HG03135 (cell line): ENCODE results near the gene SPAG17.

Source experiments
- ATAC-seq: cut with Tn5 transposase; IDR thresholded peaks from one replicate; pipeline ENCODE4 v1.9.1; 2021; ENCODE audit warnings: mild to moderate bottlenecking, moderate library complexity; ENCODE audit not compliant: unreplicated experiment

Gene SPAG17

DNA sequence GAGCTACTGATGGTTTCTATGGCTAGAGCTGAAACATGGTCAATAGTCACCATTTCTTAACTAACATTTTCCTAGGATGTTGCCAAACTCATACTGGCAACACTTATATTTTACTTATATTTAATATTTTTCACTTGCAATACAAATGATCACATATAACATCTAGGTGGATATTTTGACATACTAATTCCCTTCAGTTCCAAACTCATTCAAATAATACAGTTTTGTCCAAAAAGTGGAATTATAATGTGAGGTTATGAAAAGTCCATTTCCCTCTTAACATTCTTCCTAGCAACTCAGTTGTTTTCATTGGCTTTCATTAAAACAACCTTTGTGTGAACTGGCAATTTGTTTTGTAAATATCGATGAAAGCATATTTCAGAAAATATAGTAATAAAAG, 16.0 kb downstream of the SPAG17 start:
- no peak for ATAC-seq

DNA sequence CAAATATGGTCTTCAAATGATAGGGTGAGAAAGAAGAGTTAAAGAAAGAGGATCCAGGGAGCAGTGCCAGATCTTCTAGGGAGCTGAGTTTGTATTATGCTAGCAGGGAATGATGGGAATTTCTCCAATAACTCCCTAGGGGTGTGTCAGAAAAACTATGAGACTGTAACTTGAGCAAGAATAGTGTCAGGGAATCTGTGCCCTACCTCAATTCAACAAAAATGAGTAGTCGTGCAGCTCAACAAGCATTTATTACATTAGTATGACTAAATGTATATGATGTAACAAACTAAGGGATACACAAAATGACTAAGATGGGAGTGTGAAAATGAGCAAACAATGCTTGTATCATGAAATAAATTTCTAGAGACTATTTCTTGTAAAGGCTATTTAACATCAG, 24.2 kb downstream of the SPAG17 start:
- no peak for ATAC-seq

DNA sequence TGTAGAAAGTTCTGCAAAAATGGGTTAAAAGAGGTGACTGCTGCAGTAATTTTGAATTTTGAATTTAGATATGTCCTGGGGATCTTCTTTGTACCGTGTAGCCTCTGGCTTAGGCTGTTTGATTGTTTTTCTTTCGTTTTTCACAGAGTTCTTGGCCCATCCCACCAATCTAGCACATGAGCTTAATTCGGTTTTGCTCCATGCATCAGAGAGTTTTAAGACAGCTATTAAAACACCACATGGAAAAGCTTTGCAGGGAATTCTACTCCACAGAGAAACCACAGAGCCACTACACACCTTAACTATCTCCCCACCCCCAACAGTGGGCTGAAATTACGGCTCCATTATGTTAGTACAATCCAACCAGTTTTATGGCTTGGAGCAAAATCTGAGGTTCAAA, 25.5 kb downstream of the SPAG17 start:
- ATAC-seq = no peak

DNA sequence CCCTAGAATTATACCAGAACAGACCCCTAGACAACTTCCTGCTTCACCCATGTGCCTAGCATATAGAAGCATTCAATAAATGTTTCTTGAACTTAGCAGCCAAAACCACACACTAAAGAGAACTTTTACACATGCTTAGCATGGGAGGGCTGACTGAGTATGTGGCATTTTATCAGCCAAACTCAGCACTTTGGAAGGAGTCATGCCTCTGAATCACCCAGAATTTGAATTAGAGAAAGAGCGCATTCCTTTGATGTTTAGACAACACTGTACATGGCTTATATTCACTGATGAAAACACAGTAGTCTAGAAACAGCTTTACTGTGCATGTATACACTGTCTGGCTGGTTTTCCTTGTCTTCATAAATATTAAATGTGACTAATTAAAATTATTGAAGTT, 26.1 kb downstream of the SPAG17 start:
- ATAC-seq = no peak

DNA sequence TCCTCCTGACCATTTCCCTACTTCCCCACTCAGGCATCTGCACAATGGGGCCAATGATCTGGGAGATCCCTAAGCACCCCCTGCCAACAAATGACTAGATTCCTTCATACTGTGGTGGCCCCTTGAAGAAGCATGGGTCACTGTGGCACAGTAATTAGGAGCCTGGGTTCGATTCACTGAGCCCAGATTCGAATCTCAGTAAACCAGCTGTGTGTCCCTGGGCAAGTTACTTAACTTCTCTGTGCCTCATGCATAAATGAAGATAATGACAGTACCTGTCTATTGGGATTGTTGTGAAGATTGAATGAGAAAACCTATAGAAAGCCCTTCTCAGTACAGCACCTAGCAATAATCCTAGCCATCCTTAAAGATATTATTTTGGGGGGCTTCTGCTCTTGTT, 27.5 kb downstream of the SPAG17 start:
- no peak for ATAC-seq

DNA sequence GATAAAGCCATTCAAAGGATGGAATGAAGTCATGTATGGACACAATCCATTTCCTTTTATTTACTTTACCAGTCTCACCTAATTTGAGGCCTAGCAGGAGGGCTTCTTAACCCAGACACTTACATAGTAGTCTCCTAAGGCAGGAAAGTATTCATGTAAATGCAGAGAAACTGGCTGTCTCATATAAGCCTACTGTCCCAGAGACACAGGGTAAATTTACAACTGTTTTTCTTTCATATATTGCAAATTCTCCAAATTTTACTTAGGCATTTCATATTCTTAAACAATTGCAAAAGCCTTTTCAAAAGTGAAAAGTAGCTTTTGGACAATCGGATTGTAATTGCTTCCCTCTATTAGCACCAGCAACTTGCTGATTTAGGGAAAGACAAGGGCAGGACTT, 29.9 kb downstream of the SPAG17 start:
- ATAC-seq = no peak

DNA sequence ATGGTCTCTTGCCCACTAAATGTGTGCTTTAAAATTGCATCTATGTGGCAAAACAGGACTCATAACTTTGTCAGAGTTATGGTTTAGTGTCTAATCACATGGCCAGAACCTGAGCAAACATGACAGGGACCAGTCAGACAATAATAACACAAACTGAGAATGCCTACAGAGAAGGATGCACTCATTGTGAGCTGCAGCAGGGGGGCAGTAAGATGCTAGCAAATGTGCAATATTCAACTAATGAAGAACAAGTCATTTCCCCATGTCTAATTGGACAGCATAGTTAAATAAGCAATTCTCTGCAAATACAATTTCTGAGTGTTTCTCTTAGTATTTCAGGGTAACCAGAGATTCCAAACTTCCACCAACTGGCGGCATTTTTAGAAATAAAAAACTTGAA, 30.8 kb downstream of the SPAG17 start:
- no peak for ATAC-seq

DNA sequence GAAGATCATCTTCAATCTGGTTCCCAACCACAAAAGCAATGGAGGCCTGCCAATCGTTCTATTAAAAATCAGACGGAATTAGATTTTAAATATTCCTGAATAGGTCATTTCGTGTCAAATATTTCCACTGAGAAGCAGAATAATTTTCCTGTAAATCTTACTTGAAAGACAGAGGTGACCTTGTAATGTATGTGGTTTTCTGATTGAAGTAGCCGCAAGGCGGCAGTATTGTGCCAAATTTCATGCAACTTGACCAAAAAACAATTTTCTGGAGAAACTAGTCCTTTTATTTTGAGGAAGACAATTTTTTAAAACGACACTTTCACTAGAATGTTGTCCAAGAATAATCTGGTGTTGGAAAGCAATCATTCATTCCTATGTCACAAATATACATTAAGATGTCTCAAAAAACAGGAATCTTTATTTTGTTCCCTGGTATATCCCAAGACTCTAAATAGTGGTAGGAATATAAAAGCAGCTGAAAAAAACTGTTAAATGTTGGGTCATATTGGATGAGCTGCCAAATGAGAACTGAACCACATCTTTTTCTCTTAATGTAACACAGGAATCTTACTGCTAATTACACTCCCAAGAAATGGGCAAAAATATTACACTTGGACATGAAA, 33.6 kb downstream of the SPAG17 start:
- ATAC-seq = no peak

DNA sequence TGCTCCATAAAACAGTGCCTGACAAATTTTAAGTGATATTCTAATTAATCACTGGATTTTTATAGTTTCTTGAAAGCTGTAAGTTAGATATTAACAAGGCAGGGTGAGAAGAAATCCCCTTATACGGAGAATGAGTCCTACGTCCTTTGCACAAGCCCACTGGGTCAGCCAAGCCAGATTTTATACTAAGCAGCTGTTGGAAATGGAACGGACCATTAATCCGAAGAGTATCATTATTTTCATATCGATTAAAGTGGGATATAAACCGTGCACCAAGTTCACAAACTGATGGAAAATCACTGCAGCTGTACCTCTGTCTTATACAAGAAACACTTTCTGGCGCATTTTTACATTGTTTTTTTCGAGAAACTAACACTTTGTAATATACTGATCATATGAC, 35.2 kb downstream of the SPAG17 start:
- ATAC-seq = no peak

DNA sequence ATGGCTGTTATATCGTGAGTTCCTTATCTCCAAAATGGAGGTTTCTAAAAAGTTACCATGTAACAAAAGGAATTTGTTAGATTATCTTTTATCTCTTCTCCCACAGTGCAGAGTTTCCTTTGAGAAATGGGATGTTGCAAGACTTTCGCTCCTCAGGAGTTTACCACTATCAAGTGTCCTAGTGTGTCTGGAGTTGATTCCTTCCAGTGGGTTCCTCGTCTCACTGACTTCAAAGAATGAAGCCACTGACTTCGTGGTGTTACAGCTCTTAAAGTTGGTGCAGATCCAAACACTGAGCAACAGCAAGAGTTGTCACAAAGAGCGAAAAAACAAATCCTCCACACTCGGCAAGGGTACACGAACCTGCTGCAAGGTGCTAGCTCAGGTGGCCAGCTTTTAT, 37.0 kb downstream of the SPAG17 start:
- ATAC-seq = no peak

DNA sequence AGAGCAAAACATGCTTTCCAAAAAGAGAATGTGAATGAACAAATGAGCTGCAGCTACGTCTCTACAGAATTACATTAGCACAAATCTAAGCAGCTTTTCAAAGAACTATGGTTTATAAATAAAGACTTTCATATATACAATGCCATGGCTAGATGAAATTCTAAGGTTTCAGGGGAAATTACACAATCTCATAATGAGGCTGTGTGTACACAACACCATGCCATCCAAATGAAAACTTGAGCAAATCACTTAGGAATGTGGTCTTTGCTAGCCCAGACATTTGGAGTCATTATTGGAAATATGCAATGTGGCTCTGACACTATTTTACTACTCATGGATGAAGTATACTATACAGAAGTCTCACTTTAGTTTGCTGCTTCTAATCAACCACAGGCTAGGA, 37.5 kb downstream of the SPAG17 start:
- no peak for ATAC-seq

DNA sequence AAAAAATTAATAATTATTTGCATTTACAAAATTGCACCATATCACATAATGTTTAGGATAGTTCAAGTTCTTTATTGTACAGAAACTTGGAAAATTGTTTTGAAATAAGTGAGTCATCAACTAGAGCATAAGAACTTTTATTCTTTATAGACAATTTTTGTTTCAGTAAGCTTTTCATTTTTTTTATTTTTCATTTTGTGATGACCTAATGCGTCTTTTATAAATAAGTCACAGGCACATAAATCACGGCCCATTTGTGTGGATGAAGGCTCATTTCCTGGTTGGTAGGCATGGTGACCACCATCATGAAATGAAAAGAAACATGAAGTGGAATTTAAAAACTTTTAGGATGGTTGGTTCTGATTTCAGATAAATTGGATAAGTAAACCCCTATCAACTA, 39.3 kb downstream of the SPAG17 start:
- no peak for ATAC-seq

DNA sequence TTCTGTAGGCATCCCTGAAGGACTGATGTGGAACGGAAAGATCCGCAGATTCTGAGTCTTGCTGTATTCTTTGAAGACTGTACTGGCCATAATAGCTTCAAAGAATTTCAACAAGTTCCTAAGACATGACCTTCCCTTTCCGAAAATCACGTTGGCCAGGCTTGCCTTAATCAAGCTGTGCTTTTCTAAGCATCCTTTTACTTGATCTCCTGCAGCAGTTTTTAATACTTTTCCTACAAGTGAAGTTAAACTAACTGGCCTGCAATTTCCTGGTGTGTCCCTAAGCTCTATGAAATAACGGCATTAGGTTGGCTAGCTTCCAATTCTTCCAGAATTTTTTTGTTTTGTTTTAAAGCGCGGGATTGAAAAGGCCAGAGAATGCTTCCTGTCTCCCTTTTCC, 40.3 kb downstream of the SPAG17 start:
- ATAC-seq = no peak

DNA sequence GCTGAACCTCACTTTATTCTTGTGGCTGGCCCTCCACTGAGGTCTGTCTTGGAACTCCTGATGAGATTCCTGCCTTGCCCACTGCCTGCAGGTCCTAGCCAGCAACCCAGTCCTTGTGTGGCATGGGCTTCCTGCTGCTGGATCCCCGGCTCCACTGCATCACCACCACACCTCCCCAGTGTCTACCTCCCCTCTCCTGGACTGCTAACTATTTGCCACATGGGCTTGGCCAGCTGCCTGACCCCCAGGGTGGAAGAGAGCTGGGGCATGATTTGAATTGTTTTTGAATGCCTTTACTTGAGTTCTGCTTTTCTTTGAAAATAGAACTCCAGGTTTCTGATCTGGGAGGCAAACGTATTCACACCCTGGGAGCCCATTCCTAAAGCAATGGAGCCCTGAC, 41.2 kb downstream of the SPAG17 start:
- no peak for ATAC-seq

DNA sequence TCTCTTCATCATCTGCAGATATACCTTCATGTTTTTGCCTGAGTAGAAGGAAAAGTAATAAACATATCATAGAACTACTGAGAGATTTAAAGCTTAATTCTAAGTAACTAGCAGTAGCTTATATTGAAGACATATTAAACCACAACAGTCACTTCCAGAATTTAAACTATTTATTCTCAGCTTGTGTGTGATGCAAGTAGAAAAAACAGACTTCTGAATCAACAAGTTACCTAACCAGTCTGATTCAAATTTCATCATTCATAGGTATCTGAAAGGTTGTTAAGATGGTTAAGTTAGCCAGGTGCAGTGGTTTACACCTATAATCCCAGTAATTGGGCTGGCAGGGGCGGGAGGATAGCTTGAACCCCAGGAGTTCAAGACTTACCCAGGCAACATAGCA, 41.9 kb downstream of the SPAG17 start:
- no peak for ATAC-seq

DNA sequence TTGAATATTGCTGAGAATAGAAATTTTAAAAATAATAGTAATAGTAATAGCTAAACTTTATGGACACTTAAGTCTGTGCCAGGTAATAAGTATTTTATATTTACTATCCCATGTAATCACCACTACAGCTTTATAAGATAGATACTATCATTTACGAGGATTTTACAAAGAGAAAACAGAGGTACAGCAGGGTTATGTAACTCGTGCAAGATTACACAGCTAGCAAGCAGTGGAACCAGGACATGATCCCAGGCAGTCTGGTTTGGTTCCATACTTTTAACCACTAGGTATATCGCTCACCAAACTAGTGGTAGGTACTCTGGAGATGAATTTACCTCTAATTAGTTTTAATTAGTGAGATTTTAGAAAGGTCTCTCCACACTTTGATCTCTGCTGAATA, 42.5 kb downstream of the SPAG17 start:
- ATAC-seq = no peak

DNA sequence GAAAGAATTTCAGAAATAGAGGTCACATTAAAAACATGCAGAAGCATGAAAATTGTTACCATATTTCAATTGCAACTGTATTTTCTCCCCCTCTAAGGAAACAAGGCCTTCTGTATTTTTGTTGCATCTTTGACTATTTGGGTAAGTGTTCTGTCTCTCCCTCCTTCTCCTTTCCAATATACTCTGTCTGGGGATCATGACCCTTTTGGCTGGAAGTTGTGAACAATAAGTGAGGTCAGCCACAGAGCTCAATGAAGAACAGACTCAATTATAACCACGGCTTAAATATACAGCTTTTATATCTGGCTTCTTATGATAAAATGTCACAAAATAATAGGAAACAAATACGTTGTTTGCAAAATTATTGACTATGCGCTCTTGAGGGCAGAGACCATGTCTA, 47.1 kb downstream of the SPAG17 start:
- no peak for ATAC-seq

DNA sequence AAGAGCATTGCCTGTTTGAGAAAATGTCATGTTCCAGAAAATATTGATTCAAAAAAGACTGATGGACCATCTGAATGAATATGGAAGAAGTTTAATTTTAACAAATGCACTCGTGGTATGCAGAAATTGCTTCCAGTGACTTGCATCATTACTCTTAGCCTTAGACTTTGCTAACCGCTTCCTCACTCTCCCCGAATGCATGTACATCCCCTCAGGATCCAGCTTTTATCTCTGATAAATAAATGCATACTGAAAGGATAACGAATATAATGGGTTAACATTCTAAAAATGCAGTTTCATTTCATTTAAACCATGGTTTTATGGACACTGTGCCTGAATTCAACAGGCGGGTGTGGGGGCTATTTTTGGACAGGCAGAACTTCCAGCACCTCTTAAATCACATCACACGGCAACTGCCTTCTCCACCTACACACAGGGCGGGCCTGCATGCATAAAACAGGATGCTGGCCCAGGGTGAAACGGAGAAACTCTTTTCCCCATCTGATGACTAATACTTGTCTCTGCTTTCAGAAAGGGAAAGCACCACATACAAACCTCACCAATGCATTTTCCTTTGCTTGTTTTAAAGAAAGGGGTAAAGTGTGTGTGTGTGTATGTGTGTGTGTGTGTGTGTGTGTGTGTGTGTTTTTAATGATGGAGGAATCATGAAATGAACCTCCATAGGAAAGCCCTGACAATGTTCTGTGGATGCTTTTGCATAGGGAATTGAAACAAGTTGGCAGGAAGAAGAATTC, 48.7 kb downstream of the SPAG17 start:
- ATAC-seq = peak; percentile 99

DNA sequence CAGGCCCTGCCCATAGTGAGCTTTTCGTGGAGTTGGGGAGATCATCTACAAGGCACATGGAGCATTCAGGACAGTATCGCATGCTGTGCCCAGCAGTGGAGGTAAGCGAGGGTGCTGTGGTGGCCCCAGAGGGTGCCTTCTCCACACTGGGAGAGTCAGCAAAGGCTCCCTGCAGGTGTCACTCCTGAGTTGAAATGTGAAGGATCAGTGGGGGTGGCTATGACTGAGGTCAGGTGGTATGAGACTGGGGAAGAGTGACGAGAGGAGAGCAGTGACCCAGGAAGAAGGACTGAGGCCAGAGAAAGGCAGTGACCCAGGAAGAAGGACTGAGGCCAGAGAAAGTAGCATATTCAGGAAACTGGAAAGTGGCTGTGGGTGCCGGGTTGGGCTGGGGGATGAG, 53.0 kb downstream of the SPAG17 start:
- no peak for ATAC-seq

DNA sequence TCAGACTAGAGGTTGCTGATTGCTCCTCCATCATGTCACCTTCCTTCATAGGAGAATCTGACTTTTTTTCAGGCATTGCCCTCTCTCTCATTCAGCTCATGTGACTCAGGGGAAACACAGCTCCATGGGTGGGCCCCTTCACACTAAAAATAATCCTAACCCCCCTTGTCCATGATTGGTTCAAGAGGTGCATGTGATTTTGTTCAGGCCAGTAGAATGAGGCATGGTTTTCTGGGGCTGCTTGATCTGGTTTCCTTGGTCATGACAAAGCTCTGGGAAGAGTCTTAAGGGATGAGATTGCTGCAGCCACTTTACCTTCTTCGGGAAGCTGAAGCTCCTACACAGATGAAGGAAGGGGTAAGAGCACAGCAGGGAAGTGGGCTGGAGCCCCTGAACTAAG, 56.3 kb downstream of the SPAG17 start:
- no peak for ATAC-seq

DNA sequence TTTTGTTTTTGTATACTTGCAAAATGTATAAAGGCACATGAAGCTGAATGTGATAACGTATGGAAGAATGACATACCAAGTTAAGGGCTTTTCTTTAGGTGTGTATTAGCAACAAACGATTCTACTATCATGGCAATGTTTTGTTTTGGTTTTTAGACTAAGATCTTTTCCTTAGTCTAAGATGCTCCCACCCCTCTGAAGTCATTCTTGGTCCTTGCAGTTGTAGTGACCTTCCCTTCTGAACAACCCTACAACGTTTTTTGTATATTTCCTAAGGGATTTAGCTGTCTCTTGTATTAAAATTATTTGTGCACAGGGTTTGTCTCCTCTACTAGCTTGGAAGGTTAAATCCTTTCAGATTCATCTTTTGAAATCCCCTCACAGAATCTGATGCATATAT, 61.0 kb downstream of the SPAG17 start:
- no peak for ATAC-seq

DNA sequence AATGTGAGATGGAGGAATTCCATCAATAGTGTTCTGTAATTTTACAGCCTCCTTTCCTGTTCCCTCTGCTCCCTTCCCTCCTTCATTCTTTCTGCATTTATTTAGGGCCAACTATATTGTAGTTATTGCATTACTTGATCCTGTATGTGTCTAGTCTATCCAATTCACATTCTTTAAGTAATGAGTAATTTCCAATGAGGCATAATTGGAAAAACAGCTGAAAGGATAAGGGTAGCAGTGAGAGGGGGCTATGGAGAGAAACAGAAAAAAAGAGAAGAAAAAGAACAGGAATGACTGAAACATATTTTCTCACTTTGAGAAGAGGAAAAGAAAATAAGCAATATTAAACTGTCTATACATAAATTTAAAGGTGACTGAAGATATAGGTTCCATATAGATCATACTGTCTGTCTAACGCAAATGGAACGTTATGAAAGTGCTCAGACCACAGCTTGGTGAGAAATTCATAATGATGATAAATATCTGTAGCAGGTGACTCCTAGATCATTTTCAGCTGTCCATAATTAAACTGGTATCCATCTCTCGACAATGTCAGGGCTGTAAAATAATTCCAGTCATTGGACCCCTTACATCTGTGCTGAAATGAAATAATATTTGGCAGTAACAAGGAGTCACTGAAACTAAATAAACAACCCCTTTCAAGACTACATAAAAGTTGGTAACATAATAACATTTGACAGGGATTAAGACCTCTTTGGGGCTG, 61.8 kb downstream of the SPAG17 start:
- ATAC-seq = no peak
